Measurements from ENCODE around the gene CRMP1. TPM values are rescaled to one million over a fixed set of nuclear protein-coding genes. Genes with fewer than 3 reads are reported as not detected.

Gene CRMP1
- total RNA-seq, 4 donors from 2014 or later = 1.2 to 4.0 (median 2.3) TPM

DNA sequence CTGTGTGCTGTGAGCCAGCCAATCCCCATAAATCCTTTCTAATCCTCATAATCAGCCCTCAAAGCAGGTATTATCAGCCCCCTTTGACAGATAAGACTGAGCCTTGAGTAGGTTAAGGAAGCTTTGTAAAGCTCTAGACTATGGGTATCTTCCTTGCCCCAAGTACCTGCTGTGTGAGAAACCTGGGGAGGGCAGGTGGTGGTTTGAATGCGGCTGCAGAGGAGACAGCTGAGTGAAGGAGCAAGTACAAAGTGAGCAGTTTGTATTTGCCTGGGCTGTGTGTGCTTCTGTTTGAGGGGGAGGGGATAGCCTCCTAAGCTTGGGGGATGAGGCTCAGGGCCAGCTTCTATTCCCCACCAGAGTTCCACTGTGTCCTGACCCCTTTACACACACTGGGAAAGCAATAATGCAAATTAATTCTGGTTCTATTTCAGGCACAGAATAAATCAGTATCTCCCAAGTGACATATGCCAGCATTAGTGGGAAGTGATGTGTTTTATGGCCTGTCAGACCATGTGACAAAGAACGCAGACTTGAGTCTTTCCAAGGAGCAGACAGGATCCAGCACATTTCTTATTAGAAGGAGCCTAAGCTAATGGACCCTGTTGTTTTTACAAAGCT, 118.4 kb downstream of the CRMP1 start:
- Histone ChIP-seq H3K4me1 (no peaks in the 10 kb centered on the region), H3K9me3 (peaks cover 0 to 18% (median 12%) of the 10 kb centered on the region in 4 donors), H3K27ac (replicated peaks in 1 of 4) (no peak overlapping the region), H3K4me3 (no peak overlapping the region), H3K27me3 (no peaks in the 10 kb centered on the region), H3K36me3 (peaks cover 0 to 39% (median 17%) of the 10 kb centered on the region in 4 donors)
- 96% methylated on average over 2 of the region's 2 CpGs for WGBS
- no peak for DNase-seq (ENCODE audit: extremely low spot score)
- TF ChIP-seq POLR2AphosphoS5 (IDR thresholded peaks at IDR 0.05) = no peak
- TF ChIP-seq, protein P1, sequence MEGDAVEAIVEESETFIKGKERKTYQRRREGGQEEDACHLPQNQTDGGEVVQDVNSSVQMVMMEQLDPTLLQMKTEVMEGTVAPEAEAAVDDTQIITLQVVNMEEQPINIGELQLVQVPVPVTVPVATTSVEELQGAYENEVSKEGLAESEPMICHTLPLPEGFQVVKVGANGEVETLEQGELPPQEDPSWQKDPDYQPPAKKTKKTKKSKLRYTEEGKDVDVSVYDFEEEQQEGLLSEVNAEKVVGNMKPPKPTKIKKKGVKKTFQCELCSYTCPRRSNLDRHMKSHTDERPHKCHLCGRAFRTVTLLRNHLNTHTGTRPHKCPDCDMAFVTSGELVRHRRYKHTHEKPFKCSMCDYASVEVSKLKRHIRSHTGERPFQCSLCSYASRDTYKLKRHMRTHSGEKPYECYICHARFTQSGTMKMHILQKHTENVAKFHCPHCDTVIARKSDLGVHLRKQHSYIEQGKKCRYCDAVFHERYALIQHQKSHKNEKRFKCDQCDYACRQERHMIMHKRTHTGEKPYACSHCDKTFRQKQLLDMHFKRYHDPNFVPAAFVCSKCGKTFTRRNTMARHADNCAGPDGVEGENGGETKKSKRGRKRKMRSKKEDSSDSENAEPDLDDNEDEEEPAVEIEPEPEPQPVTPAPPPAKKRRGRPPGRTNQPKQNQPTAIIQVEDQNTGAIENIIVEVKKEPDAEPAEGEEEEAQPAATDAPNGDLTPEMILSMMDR (IDR thresholded peaks at IDR 0.05) = no peak
- TF ChIP-seq POLR2A (IDR thresholded peaks at IDR 0.05; ENCODE audit: low read depth) = no peak
- intact Hi-C loops (cut with DNase I) = no loop called here

DNA sequence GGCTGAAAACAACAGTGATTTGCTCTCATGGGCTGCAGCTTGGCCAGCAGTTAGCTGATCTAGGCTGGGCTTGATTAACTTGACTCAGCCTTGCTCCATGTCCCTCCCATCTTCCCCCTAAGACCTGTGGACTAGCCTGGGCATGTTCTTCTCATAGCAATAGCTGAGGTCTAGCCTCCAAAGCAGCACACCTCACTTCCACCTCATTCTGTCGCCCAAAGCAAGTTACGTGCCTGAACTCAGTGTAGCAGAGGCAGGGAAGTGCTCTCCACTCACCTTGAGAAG, 119.7 kb downstream of the CRMP1 start:
- peaks cover 0 to 48% (median 20%) of the 10 kb centered on the region in 4 donors for H3K36me3 ChIP-seq
- 92% methylated on average over 2 of the region's 2 CpGs for WGBS
- TF ChIP-seq EP300 (IDR thresholded peaks at IDR 0.05) = no peak
- no peak for TF ChIP-seq POLR2AphosphoS5 (IDR thresholded peaks at IDR 0.05)
- TF ChIP-seq, protein P1 (IDR thresholded peaks at IDR 0.05) = no peak
- no peak for TF ChIP-seq POLR2A (IDR thresholded peaks at IDR 0.05; ENCODE audit: low read depth)
- H3K4me1 ChIP-seq = no peaks in the 10 kb centered on the region
- H3K9me3 ChIP-seq = peaks cover 0 to 18% (median 12%) of the 10 kb centered on the region in 4 donors
- H3K4me3 ChIP-seq = no peak overlapping the region
- no peak for DNase-seq (ENCODE audit: extremely low spot score)
- intact Hi-C loops (cut with DNase I) = no loop called here
- H3K27me3 ChIP-seq = no peaks in the 10 kb centered on the region
- H3K27ac ChIP-seq (replicated peaks in 1 of 4) = no peak overlapping the region

DNA sequence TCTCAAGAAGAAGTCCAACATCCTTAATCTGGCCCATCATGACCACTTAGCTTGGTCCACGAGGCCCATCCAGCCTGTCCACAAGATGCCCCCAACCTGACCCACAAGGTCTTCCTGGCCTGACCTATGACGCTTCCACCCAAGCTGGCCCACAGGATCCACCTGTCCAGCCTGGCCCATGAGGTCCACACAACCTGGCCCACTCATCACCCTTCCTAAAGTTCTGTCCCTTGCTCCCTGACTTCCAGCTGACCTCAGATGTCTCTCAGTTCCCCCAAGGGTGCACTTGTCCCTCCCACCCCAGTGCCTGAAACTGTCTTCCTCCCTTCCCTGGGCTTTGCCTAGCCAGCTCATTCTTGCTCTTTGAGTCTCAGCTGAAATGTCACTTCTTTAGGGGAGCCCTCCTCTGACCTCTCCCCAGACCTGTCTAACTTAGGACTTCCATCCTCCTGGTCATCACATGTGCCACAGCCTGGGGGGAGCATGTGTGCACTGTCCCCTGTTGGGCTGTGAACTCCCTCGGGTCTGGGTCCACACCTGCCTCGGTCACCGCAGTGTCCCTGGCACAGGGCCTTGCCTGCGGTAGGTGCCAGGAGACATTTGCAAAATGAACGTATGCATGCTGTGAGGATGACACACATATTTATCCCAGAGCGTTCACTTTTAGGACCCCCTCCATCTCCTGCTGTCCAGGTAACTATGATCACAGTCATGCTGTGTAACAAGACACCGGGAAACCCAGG, 120.2 kb downstream of the CRMP1 start:
- Histone ChIP-seq H3K36me3 (peaks cover 0 to 48% (median 21%) of the 10 kb centered on the region in 4 donors), H3K27ac (replicated peaks in 1 of 4) (no peak overlapping the region), H3K27me3 (no peaks in the 10 kb centered on the region), H3K9me3 (peaks cover 0 to 18% (median 12%) of the 10 kb centered on the region in 4 donors), H3K4me3 (no peak overlapping the region), H3K4me1 (no peaks in the 10 kb centered on the region)
- intact Hi-C loops (cut with DNase I) = no loop called here
- no peak for TF ChIP-seq EP300 (IDR thresholded peaks at IDR 0.05)
- no peak for TF ChIP-seq POLR2AphosphoS5 (IDR thresholded peaks at IDR 0.05)
- TF ChIP-seq, protein P1 (IDR thresholded peaks at IDR 0.05) = no peak
- TF ChIP-seq POLR2A (IDR thresholded peaks at IDR 0.05; ENCODE audit: low read depth) = no peak
- no peak for DNase-seq (ENCODE audit: extremely low spot score)
- WGBS = 84% methylated on average over 6 of the region's 9 CpGs

Small RNA genes within 50 kb of the gene (small RNA-seq; reads per million reads assigned to genes)
- gene MIR378D1 = 0 reads per million in 3 donors

Other genes starting within 250 kb of the CRMP1 start
- gene EVC2, start 184.5 kb downstream of the CRMP1 start, total RNA-seq = 10 to 100 TPM in 2 of 4 donors, 1 to 10 TPM in 2; 8.3 to 12.4 (median 9.9) TPM
- 10 to 100 TPM; 25.7 to 59.6 (median 44.2) TPM for gene EVC, start 181.9 kb downstream of the CRMP1 start, total RNA-seq
- gene C4orf50, start 125.3 kb upstream of the CRMP1 start, total RNA-seq = under 1 TPM; 0.11 to 0.42 (median 0.26) TPM

Data from esophagus muscularis mucosa (tissue), 4 donors.